ENCODE measurements around the gene HSF5.
"Not testable (repeated sequence)": the region's sequence is repeated elsewhere in the genome, so short reads cannot be mapped to it uniquely, and the experiment has no call there.

HSF5 gene

DNA sequence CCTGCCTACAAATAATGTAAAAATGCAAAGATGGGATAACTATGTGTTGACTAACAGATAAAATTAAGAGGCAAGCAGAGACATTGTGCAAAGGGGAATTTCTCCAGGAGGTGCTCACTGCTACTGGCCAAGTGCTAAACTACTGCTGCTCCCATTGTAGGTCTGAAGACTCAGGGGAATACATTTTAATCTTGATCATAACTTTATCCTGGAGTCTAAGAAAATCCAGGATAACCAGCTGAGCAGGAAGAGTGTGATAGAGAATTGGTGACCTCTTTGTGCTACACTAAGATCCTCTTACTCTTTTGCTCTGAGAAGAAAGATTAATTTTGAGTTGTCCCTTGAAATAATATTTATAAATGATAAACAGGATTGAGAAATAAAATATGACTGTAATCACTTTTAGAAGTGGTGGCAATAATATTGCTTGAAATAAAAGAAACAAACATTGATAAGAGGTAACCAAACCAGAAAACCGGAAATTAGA is 76.8 kb downstream of the HSF5 start:
- DNase-seq: no peak

GRCh38 chr17:58410714-58411407 is 77.3 kb downstream of the HSF5 start:
- DNase-seq: no peak

DNA sequence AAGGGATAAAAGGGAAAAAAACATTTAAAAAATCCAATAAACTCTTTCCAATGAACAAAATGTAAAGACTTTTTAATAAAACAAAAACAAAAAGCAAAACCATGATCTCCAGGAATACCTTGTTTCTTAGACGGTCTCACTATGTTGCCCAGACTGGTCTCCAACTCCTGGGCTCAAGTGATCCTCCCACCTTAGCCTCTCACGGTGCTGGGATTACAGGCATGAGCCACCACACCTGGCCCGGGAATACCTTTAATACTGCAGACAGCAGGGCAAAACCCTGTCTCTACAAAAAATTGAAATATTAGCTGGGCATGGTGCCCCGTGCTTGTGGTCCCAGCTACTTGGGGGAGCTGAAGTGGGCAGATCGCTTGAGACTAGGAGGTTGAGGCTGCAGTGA is 78.8 kb downstream of the HSF5 start:
- no peak for DNase-seq

GRCh38 chr17:58403311-58403710 is 84.9 kb downstream of the HSF5 start:
- DNase-seq: no peak

GRCh38 chr17:58402679-58403078 is 85.5 kb downstream of the HSF5 start:
- DNase-seq: no peak

DNA sequence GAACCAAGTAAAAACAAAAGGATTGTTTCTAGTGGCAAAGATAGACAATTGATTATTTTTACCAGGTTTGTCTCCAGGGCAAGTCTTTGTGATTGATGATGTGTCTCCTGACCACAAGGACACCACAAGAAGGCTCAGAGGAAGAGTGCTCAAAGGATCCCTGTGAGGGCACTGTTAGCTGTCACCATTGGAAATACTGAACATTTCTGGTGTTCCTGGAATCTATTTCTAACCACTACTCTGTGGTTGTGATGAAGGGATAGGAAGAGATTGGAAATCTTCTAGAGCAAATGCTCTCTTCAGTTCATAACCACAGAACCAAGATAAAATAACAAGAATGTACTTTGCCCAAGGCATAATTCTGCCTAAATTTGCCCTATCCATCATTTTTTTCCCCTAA is 86.2 kb downstream of the HSF5 start:
- no peak for DNase-seq

DNA sequence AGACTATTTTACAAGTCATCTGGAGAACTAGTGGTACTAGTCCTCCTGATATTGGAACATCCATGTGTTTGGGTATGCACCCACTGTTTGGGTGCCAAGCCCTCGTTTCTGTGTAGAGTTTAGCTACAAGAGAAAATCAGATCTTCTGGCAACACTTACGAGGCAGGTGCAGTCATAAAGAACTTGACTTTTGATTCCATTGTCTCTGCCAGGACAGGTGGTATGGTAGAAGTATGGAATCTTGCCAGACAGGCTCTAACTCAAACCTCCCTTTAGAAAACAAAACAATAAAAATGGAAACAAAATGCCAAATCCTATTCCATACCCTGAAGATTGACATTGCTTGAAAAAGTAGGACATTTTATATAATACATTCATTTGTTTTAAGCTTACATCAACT is 86.9 kb downstream of the HSF5 start:
- no peak for DNase-seq

DNA sequence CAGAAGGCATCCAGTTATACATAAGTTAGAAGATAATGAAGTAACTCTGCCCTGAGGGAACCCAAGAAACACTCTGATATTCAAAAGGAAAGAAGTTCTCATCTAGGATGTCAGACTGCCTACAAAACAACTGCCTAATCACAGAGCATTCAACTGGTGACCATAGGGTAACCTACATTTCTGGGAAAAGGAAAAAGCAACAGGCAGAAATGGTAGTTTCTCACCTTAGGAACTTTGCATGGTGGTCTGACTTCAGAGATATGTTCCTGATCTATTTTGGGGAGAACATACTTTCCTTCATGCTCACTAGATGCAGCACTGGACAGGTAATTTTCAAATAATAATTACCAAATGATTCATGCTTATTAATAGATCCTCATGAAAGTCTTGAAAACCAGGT is 87.4 kb downstream of the HSF5 start:
- no peak for DNase-seq

DNA sequence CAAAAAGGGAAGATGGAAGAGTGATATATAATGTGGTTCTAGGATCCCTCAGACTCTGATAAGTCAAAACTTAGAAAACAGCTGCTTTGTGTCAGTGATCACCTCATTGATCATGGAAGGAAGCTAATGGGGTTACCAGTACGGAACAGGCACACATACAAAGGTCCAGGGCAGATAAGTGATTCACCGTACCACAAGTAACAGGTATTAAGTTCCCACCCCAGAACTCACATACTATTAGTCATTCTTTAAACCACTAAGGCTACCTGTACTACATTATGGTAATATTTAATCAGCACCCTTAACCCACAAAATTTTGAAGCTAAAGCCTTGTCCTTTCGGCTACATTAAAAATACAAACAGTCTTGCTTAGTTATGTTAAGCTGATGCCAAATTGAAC is 88.2 kb downstream of the HSF5 start:
- no peak for DNase-seq

DNA sequence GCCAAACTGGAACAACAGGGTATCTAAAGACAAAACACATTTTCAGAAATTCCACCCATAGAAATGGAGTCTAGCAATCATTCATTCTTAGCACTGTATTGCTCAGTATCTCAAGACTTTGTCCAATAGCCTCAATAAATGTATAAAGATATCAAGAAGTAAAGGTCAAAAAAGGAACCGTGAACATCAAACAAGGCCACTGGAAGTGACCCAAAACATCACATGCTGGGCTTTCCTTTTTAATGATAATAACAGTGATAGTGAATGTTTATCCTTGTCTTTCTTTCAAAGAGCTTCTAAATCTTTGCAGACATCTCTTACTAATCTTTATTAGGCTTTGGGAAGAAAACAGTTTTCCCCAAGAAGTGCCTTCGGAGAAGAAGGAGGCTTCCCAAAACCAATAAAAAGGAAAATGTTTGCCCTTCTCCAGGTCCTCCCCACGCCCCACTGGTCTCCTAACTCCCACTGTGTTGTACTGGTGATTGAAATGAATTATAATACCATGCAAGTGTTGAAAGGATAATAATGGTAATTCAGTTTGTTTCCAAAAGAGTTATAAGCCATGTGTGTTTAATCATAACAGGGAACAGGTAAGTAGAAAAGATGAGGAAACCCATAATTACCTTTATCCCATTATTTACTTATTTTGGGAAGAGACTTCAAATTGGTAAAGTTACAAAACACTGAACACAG is 89.5 kb downstream of the HSF5 start:
- no peak for DNase-seq

DNA sequence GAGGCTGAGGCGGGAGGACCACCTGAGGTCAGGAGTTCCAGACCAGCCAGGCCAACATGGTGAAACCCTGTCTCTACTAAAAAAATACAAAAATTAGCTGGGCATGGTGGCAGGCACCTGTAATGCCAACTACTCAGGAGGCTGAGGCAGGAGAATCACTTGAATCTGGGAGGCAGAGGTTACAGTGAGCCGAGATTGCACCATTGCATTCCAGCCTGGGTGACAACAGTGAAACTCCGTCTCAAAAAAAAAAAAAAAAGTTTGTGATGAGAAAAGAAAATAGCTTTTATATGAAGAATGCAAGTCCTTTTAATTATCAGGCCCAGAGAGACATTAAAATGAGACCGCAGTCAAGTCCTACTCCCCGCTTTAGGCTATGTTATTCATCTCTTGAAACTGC is 90.8 kb downstream of the HSF5 start:
- DNase-seq: not testable (repeated sequence)

DNA sequence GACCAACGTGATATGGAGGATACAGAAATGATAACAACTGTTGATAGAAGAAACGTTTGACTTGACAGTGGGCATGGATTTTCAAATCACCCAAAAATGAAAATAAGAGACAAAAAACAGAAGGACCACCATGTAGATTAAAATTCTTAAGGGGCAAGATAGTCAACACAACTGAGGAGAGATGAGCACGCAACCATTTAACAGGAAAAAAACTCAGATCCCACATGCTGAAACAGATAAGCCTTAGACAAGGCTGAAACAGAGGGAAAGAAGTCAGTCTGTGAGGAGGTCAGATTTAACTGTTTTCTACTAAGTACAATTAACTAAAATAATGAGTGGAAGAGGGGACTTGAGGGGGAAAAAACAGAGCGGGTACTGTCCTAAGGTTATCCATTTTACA is 92.0 kb downstream of the HSF5 start:
- DNase-seq: no peak

DNA sequence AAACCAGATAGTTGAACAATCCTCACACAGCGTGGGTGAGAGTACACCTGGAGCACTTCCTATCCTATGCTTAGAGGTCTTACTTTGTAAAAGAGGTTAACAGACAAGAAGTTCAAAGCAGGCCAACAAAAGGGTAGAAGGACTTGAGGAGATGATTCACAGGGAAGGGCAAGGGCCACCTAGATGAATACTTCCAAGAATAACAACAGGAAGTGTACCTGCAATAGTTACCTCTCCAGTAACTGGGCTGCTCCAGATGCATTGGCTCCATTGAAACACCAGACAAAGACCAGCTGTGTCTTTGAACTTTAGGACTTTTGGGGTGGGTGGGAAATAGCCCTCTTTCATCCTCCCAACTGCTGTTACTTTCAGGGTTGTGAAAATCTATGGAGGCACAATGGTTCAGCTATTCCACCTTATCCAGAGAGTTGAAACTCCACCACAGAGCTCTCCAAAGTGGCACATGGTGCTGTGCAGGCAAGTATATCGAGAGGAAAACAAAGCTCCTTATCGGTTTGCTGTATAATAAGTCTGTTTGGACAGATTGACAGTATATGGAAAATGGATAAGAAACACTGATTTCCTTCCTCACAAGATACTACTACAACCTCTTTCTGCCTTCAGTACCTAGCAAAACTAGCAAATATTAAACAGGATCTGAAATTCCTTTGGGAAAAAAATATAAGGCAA is 93.5 kb downstream of the HSF5 start:
- no peak for DNase-seq

GRCh38 chr17:58391302-58391984 is 96.8 kb downstream of the HSF5 start:
- no peak for DNase-seq

- DNase-seq: no peak
These were observed 97.3 kb downstream of the HSF5 start for GRCh38 chr17:58390884-58391283.

GRCh38 chr17:58388302-58389190 is 99.7 kb downstream of the HSF5 start:
- no peak for DNase-seq

- no peak for DNase-seq
These were observed 100.4 kb downstream of the HSF5 start for GRCh38 chr17:58387834-58388233.

GRCh38 chr17:58386708-58387107 is 101.5 kb downstream of the HSF5 start:
- no peak for DNase-seq

- no peak for DNase-seq
These were observed 102.8 kb downstream of the HSF5 start for GRCh38 chr17:58385359-58385899.

DNA sequence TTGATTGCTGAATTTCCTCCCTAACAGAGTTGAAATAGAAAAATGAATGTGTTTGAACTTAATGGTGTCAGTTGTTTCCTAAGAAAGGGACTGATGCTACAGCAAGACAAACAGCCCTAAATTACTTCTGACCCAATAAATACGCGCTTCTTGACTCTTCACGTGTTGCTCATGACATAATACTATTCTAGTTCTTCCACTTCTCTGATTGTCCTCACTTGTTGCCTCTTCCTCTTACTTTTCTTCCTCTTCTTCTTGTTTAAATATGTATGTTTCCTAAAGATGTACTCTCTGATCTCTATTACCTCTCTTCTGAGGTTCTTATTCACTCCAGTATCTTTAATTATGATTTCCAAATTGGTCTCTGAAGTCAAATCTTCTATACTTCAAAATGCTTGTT is 103.3 kb downstream of the HSF5 start:
- DNase-seq: no peak

DNA sequence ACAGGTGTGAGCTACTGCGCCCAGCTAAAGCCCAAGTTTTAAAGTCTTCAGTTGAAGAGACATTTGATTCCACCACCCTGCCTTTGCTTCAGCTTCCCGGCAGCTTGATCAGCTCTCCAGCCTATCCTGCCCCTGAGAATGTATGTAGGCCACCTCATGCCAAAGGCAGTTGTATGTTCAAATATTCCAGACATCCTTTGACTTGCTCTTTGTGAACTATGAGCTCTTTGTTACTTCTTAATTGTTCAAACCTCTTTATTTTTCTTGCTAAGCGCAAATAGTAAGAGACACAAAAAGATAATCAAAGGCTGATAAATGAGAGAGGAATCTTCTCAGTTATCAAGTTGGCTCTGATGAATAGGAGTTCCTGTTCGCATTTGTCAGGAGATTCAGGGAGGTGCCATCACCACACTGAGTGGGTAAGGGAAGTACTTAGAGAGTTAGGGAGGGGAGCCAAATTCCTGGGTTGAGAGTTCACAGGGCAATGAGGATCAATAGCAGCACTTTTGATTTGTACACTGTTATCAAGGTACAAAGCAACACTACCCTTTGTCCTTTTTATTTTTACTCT is 104.2 kb downstream of the HSF5 start:
- no peak for DNase-seq

- DNase-seq: no peak
These were observed 105.4 kb downstream of the HSF5 start for GRCh38 chr17:58382872-58383242.
